K562 (cell line): ENCODE results near the gene CCL27.

Experiments
- CHD2 ChIP-seq: IDR thresholded peaks from 2 replicates; pipeline ENCODE4 v1.6.1; 2011; ENCODE audit warnings: low read depth, low read length
- CTCF ChIP-seq, 3 experiments: IDR thresholded peaks in 2 of 3; conservative IDR thresholded peaks in 1 of 3; 2 replicates each; pipeline ENCODE4 v1.5.1; 2011 to 2012; ENCODE audit warnings: low read length in 3 of 3, mild to moderate bottlenecking in 3 of 3, control low read depth in 2 of 3, improper control_type of control experiment in 1 of 3, inconsistent platforms in 1 of 3, low read depth in 1 of 3, mixed read lengths in 1 of 3, moderate library complexity in 1 of 3; ENCODE audit not compliant: insufficient read depth in 2 of 3
- EP300 ChIP-seq: IDR thresholded peaks from 2 replicates; pipeline ENCODE4 v1.6.1; 2012; ENCODE audit warnings: low read length, improper control_type of control experiment
- ESRRB ChIP-seq: fragments of 250-450 bp; sonication (Bioruptor Pico); IDR thresholded peaks from 2 replicates; pipeline ENCODE4 v1.5.0; 2020; ENCODE audit warnings: mild to moderate bottlenecking, moderate library complexity, borderline replicate concordance
- MLLT1 ChIP-seq, 2 experiments: fragments of 450-650 bp; IDR thresholded peaks; 2 replicates each; pipeline ENCODE4 v1.6.1; 2016
- MYC ChIP-seq, 2 experiments: fragments of 250-450 bp in 1 of 2; sonication (Bioruptor Pico) in 1 of 2; IDR thresholded peaks; 2 replicates each; pipeline versions ENCODE4 v1.5.1 to v1.6.1; 2012 to 2021; ENCODE audit warnings: low read depth in 2 of 2, borderline replicate concordance in 1 of 2, improper control_type of control experiment in 1 of 2, low read length in 1 of 2, mild to moderate bottlenecking in 1 of 2, moderate library complexity in 1 of 2
- POLR2AphosphoS5 ChIP-seq: IDR thresholded peaks from 2 replicates; pipeline ENCODE4 v1.6.1; 2011; ENCODE audit warnings: mild to moderate bottlenecking, low read depth, low read length, moderate library complexity; ENCODE audit not compliant: control insufficient read depth, insufficient read depth
- RBM14 ChIP-seq: fragments of 200-400 bp; formaldehyde crosslinking; IDR thresholded peaks from 2 replicates; pipeline ENCODE4 v1.6.1; 2018; ENCODE audit warnings: low read depth, mild to moderate bottlenecking, low read length, moderate library complexity, borderline replicate concordance; ENCODE audit not compliant: insufficient read depth
- REST ChIP-seq, 2 experiments: fragments of 450-650 bp; formaldehyde crosslinking in 1 of 2; IDR thresholded peaks; 2 replicates each; pipeline versions ENCODE4 v1.4.0 to v1.6.1; 2014 to 2020; ENCODE audit warnings: mild to moderate bottlenecking in 2 of 2, borderline replicate concordance in 1 of 2, low read depth in 1 of 2
- SP1 ChIP-seq: sonication (generic); formaldehyde crosslinking; IDR thresholded peaks from 2 replicates; pipeline ENCODE4 v1.8.1; 2022; ENCODE audit warnings: mild to moderate bottlenecking, missing genetic modification reagents
- SPI1 ChIP-seq: IDR thresholded peaks from 2 replicates; pipeline ENCODE4 v1.6.1; 2011; ENCODE audit warnings: low read depth, low read length, control low read depth, borderline replicate concordance
- ZHX1 ChIP-seq: fragments of 150-350 bp; conservative IDR thresholded peaks from 2 replicates; pipeline ENCODE4 v1.6.1; 2014; ENCODE audit warnings: low read length
- ZKSCAN3 ChIP-seq: fragments of 250-450 bp; sonication (Bioruptor Pico); IDR thresholded peaks from 2 replicates; pipeline ENCODE4 v1.4.0; 2020
- ZNF121 ChIP-seq: sonication (generic); formaldehyde crosslinking; conservative IDR thresholded peaks from 2 replicates; pipeline ENCODE4 v1.8.0; 2022; ENCODE audit warnings: missing genetic modification reagents

GRCh38 chr9:34712140-34712539 lies 49.7 kb upstream of the CCL27 start:
- no peak for TF ChIP-seq CTCF (IDR thresholded peaks at IDR 0.05 in 2 of 3, conservative IDR thresholded peaks at IDR 0.05 in 1 of 3; ENCODE audit: insufficient read depth in 2 of 3, low read depth in 1 of 3, low read length in 3 of 3)
- TF ChIP-seq MYC (IDR thresholded peaks at IDR 0.05; ENCODE audit: low read depth, low read length), result no peak
- TF ChIP-seq MYC (CRISPR knock-in tag; IDR thresholded peaks at IDR 0.05; ENCODE audit: borderline replicate concordance, low read depth), result no peak
- no peak for TF ChIP-seq RBM14
- no peak for TF ChIP-seq ZKSCAN3 (CRISPR knock-in tag)
- TF ChIP-seq MLLT1 (IDR thresholded peaks at IDR 0.05), result no peak
- no peak for TF ChIP-seq CHD2
- TF ChIP-seq SP1 (CRISPR knock-in tag), result no peak
- TF ChIP-seq POLR2AphosphoS5, result no peak
- no peak for TF ChIP-seq SPI1
- no peak for TF ChIP-seq REST (IDR thresholded peaks at IDR 0.05; ENCODE audit: borderline replicate concordance)
- TF ChIP-seq REST (CRISPR knock-in tag; IDR thresholded peaks at IDR 0.05; ENCODE audit: low read depth), result no peak
- TF ChIP-seq ZHX1, result no peak
- no peak for TF ChIP-seq EP300
- TF ChIP-seq ESRRB (CRISPR knock-in tag), result no peak
- TF ChIP-seq ZNF121, result no peak
